GM19455 (cell line): ENCODE results near the gene PLA2G4A.
"Not testable (repeated sequence)": the region's sequence is repeated elsewhere in the genome, so short reads cannot be mapped to it uniquely, and the experiment has no call there.

ENCODE experiments used
- ATAC-seq: cut with Tn5 transposase; IDR thresholded peaks from one replicate; pipeline ENCODE4 v1.9.1; 2021; ENCODE audit not compliant: unreplicated experiment

The PLA2G4A gene

GRCh38 chr1:186915555-186915954 is 86.8 kb downstream of the PLA2G4A start:
- ATAC-seq = no peak

GRCh38 chr1:186917106-186917786 is 88.5 kb downstream of the PLA2G4A start:
- ATAC-seq = not testable (repeated sequence)

DNA sequence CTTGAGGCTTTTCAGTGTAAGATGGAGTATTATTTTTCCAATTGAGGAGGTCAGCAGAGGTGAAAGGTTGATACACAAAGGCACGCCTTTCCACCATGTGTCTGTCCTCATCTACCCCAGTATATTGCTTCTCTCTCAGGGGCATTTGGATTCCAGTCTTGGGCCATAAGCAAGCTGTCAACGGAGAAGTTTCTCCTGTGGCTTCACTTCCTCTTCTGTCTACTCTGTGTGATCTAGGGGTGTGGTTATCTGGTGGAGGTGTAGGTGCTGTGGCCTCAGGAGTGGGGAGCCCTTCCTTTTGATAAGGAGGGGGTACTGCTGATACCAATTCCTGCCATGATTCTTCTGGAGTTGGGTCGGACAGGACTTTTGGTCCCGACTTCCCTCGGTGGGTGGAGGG is 92.6 kb downstream of the PLA2G4A start:
- not testable (repeated sequence) for ATAC-seq

DNA sequence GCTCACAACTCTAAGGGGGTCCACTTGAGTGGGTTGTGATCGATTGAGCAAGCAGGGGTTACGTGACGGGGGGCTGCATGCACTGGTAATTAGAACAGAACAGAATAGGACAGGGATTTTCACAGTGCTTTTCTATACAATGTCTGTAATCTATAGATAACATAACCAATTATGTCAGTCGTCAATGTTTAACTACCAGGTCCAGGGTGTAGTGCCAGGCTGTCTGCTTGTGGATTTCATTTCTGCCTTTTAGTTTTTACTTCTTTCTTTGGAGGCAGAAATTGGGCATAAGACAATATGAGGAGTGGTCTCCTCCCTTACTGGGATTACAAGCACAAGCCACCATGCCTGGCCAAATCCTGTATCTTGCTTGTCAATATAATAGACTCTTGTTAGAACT is 94.1 kb downstream of the PLA2G4A start:
- not testable (repeated sequence) for ATAC-seq

DNA sequence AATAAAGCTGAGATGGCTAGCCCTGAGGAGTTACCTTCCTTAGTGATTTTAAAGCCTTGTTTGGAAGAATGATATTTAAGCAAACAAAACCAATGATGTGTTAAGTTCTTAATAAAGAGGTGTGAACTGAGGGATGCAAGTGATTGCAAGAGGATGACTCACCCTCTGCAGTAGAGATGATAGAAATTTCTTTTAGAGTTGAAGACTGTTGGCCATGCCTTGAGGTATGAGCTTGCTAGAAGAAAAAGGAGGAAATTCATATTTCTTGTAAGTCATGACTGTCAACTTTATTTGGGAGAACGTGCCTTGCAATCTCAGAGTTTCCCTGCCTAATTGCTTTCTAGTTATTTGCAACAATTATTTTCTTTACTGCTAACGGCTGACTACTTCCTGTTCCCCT is 94.7 kb downstream of the PLA2G4A start:
- ATAC-seq = no peak

GRCh38 chr1:186925881-186926669 is 97.3 kb downstream of the PLA2G4A start:
- no peak for ATAC-seq

- ATAC-seq = no peak
Observed at GRCh38 chr1:186927884-186928283, 99.1 kb downstream of the PLA2G4A start.

DNA sequence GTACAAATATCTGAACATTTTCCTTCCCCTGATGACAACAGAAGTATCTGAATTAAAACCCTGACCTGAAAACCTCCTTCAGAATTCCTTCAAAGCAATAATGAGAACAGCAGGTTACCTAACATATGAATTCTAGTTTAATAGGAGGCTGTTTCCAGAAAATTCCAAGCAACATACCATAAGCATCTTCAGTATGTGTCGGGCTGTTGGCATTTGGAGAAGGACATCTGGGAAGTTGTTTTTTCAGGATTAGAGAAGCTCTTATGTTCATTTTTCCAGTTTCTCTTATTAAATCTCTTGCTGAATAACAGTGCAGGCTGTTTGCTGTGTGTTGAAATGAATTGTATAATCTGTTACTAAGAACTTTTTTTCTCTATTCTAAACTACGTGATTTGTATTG is 101.5 kb downstream of the PLA2G4A start:
- no peak for ATAC-seq

GRCh38 chr1:186937016-186937670 is 108.4 kb downstream of the PLA2G4A start:
- no peak for ATAC-seq

DNA sequence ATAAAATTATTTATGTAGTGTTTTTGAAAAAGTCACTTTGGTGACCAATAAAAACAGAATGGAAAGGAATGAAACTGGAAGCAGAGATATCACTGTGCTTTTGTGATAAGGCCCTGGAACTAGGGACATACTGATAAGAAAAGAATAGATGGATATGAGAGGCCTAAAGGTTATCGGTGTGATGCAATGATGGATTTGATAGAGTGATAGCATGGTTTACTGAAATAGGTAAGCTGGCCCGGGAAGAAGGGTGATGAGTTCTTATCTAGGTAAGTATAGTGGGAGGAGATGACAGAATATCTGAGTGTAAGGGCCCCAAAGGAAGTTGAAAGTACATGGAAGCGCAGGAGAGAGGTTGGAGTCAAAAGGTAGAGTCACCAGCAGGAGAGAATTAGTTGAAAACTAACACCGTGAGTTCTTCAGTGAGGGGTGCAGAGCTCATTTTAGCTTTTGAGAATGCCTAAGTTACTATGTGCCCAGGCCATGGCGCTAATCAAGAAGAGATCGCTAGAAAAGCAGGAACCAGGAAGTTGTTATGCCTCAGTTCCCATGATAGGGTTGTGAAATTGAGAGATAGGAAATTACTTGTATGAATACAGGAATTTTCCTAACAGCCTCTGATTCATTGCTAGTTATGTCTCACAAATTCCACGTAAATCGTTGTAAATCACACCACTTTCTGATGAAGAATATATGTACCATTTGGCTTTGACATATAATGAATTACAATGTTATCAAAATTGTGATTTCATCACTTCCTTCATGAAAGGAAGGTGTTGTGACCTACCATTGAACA is 115.3 kb downstream of the PLA2G4A start:
- ATAC-seq = no peak

GRCh38 chr1:186945146-186945545 is 116.4 kb downstream of the PLA2G4A start:
- no peak for ATAC-seq

GRCh38 chr1:186948535-186948934 is 119.8 kb downstream of the PLA2G4A start:
- no peak for ATAC-seq

DNA sequence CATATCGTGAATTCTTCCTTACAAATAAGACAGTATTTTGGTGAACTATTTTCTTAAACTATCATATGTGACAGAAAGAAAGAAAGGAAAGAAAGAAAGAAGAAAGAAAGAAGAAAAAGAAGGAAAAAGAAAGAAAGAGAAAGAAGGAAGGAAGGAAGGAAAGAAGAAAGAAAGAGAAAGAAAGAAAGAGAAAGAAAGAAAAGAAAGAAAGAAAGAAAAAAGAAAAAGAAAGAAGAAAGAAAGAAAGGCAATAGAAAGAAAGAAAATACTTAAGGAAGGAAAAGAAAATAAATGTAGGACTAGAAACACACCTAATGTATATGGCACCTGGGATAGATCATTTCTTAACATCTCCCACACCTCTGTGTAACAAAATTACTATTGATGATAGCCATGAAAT is 120.4 kb downstream of the PLA2G4A start:
- no peak for ATAC-seq

GRCh38 chr1:186950547-186950946 is 121.8 kb downstream of the PLA2G4A start:
- ATAC-seq = no peak

GRCh38 chr1:186953876-186954275 is 125.1 kb downstream of the PLA2G4A start:
- no peak for ATAC-seq

DNA sequence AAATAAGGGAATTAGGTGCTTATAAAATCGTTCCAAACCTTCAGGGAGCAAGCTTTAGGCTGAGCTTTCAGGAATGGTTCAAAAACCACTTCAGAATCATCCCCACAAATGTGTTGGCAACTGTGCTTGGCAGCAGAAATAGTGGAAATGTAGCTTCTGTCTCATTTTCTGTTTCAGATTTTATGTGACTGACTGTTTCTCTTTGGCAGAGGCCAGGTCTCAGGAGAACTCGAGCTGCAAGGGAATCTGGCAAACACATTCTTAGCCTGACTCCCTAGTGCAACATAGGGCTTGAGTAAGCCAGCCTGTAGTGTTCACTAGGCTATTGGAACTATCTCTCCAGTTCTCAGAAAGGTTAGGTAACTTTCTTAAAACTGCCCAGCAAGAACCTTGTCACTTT is 128.6 kb downstream of the PLA2G4A start:
- ATAC-seq = no peak

GRCh38 chr1:186958520-186958919 is 129.8 kb downstream of the PLA2G4A start:
- ATAC-seq = no peak

DNA sequence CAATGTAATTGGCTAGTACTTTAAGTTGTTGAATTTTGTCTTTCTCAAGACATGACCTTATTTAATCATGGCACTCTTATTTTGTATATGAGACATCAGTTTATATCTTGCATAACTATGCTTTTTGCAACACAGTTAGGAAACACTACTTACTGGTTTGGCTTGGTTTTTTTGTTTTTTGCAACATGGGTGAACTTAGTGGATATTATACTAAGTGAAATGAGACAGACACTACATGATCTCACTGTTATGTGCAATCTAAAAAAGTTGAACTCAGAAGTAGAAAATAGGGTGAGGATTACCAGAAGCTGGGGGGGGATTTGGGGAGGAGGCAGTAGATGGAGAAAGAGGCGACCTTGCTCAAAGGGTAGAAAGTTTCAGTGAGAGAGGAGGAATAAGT is 132.1 kb downstream of the PLA2G4A start:
- ATAC-seq = no peak

GRCh38 chr1:186965847-186966246 is 137.1 kb downstream of the PLA2G4A start:
- no peak for ATAC-seq

- no peak for ATAC-seq
Observed at GRCh38 chr1:186966456-186966855, 137.7 kb downstream of the PLA2G4A start.
